Caco-2 (cell line): ENCODE results near the gene C1orf35. TPM values are rescaled to one million over a fixed set of nuclear protein-coding genes. Genes with fewer than 3 reads are reported as not detected.

ENCODE experiments used
- BruUV-seq: library from RNA; stranded (reverse); fragments of 400-500 nt; replicated peaks from 2 replicates; lab custom pipeline; 2021; lab: Mats Ljungman, UMichigan
- CTCF ChIA-PET: fragments of 300-600 bp; sonication (Branson Sonifier 250); formaldehyde crosslinking; loops from one replicate; lab custom pipeline; 2022; ENCODE audit warnings: antibody characterized with exemption; lab: Charles Lee
- POLR2A ChIA-PET: fragments of 300-600 bp; sonication (Branson Sonifier 250); formaldehyde crosslinking; loops from one replicate; lab custom pipeline; 2022; ENCODE audit warnings: antibody characterized with exemption; lab: Charles Lee
- DNase-seq, 2 experiments: peaks; one replicate each; pipeline versions ENCODE4 v3.0.0 to v3.0.0-alpha.2; 2020 to 2022
- H3K27me3 ChIP-seq: replicated peaks from 2 replicates; pipeline ENCODE4 v1.6.0; 2011; ENCODE audit warnings: low read length; ENCODE audit not compliant: control insufficient read depth, insufficient read depth
- H3K36me3 ChIP-seq: 2 replicates; pipeline ENCODE4 v1.5.1; 2011; ENCODE audit warnings: low read length; ENCODE audit not compliant: control insufficient read depth, insufficient read depth
- H3K4me1 ChIP-seq: fragments of 250-450 bp; sonication (Bioruptor Pico); 2 replicates; pipeline ENCODE4 v1.5.1; 2020; ENCODE audit warnings: mild to moderate bottlenecking
- H3K4me3 ChIP-seq: 2 replicates; pipeline ENCODE4 v1.5.1; 2011; ENCODE audit warnings: low read depth, mild to moderate bottlenecking, control low read depth, low read length
- H3K9me3 ChIP-seq: fragments of 250-450 bp; sonication (Bioruptor Pico); 2 replicates; pipeline ENCODE4 v1.5.1; 2020; ENCODE audit warnings: mild to moderate bottlenecking, moderate library complexity
- H3K27ac Mint-ChIP-seq: one replicate; pipeline ENCODE4 v1.8.0; 2022; ENCODE audit warnings: mixed read lengths; ENCODE audit not compliant: unreplicated experiment
- H3K27me3 Mint-ChIP-seq: one replicate; pipeline ENCODE4 v1.8.0; 2022; ENCODE audit warnings: mixed read lengths; ENCODE audit not compliant: insufficient read depth, unreplicated experiment
- H3K36me3 Mint-ChIP-seq: one replicate; pipeline ENCODE4 v1.8.0; 2022; ENCODE audit warnings: mild to moderate bottlenecking, mixed read lengths; ENCODE audit not compliant: insufficient read depth, unreplicated experiment
- H3K4me1 Mint-ChIP-seq: one replicate; pipeline ENCODE4 v1.8.0; 2022; ENCODE audit warnings: low read depth, mixed read lengths; ENCODE audit not compliant: unreplicated experiment
- H3K4me3 Mint-ChIP-seq: one replicate; pipeline ENCODE4 v1.8.0; 2022; ENCODE audit warnings: mild to moderate bottlenecking, moderate library complexity, mixed read lengths; ENCODE audit not compliant: unreplicated experiment
- H3K9me3 Mint-ChIP-seq: one replicate; pipeline ENCODE4 v1.8.0; 2022; ENCODE audit warnings: mixed read lengths; ENCODE audit not compliant: unreplicated experiment
- intact Hi-C: fragments of 100-400 bp; cut with micrococcal nuclease; formaldehyde crosslinking; loops from one replicate; pipeline ENCODE4 v1.10.0; 2022; ENCODE audit not compliant: unreplicated experiment
- total RNA-seq: library from RNA; stranded (reverse); gene quantifications from 2 replicates; pipeline ENCODE4 v1.2.3, GENCODE V29; 2022
- TF ChIP-seq, protein P1 (sequence below), 2 experiments: fragments of 200-600 bp in 1 of 2; IDR thresholded peaks; 1 replicate in 1 of 2; 2 replicates in 1 of 2; pipeline versions ENCODE4 v1.5.1 to v1.8.0; 2011 to 2022; ENCODE audit warnings: antibody characterized with exemption in 1 of 2, control low read depth in 1 of 2, inconsistent platforms in 1 of 2, low read depth in 1 of 2, low read length in 1 of 2, mild to moderate bottlenecking in 1 of 2, moderate library complexity in 1 of 2; ENCODE audit not compliant: insufficient read depth in 1 of 2, severe bottlenecking in 1 of 2, unreplicated experiment in 1 of 2

The C1orf35 gene
- total RNA-seq, 1 experiment from 2014 or later = 34.5 TPM

DNA sequence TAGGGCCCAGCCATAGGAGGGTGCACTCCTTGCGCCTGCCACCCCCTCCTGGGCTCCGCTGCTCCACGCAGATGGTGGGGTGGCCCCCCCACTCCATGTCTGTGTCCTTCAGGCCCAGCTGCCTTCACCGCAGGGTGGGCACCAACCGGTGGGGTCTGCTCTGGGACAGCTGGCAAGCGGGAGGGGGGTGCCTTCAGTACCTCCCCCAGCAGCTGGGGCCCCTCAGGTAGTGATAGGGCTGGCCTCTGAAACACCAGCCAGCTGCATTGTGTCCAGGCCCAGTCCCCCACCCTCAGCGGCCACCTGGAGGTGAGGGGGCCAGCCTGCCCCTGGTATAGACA is 47.0 kb upstream of the C1orf35 start:
- H3K36me3 ChIP-seq = peaks cover 2% of the 10 kb centered on the region

DNA sequence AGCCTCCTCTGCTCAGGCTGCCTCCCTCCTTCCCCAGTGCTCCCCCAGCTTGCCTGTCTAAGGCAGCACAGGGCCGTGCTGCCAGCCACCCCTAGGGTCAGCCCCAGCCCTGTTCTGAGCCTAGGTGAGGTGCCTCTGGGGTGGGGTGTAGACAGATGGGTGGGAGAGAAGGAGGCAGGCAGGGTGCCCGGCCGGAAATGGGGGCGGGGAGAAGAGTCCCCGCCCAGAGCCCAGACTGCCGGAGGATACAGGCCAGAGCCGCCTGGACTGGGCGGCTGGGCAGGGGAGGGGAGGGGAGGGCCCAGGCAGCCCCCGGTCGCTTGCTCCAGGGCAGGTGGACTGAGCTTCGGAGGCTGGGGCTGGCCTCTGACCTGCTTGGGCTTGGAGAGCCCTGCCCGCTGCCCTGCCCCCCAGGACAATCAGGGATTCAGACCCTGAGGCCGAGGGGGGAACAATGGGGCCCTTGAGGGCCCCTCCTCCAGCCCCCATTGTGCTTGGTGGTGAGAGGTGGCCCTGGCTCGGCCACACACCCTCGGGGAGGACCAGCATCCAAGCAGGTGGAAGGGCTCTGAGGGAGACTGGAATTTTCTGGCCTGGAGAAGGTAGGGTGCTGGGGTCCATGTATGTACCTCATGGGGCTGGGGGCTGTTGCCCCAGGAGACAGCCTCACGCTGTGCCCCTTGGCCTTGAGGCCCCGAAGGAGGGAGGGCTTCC is 46.4 kb upstream of the C1orf35 start, which contains the start of gene GJC2:
GJC2 (plus strand) TSS at position 525 of the 714 bp plus-strand sequence. CDS start 7,829 bp downstream, outside the sequence.
- ChIA-PET CTCF (interaction anchor here (0.7 kb wide), 1 partner anchor 150 kb away, joined by 5 read pairs; no protein-coding TSS in a partner anchor), POLR2A (interaction anchor here (0.5 kb wide), 1 partner anchor 16 kb away, joined by 8 read pairs; the partner anchor contains the start of gene IBA57)
- no TSS peak for BruUV-seq
- DNase-seq = peak in 1 of 2 experiments; percentile 44
- Histone ChIP-seq H3K27me3 (no peaks in the 10 kb centered on the region), H3K36me3 (peaks cover 2% of the 10 kb centered on the region), H3K9me3 (no peaks in the 10 kb centered on the region), H3K4me3 (no peak within 1 kb of the TSS), H3K4me1 (peaks cover 6% of the 10 kb centered on the region; the same call in 1 of the 2 replicates)
- no peak within 1 kb of the TSS for H3K4me3 Mint-ChIP-seq
- TF ChIP-seq, protein P1, sequence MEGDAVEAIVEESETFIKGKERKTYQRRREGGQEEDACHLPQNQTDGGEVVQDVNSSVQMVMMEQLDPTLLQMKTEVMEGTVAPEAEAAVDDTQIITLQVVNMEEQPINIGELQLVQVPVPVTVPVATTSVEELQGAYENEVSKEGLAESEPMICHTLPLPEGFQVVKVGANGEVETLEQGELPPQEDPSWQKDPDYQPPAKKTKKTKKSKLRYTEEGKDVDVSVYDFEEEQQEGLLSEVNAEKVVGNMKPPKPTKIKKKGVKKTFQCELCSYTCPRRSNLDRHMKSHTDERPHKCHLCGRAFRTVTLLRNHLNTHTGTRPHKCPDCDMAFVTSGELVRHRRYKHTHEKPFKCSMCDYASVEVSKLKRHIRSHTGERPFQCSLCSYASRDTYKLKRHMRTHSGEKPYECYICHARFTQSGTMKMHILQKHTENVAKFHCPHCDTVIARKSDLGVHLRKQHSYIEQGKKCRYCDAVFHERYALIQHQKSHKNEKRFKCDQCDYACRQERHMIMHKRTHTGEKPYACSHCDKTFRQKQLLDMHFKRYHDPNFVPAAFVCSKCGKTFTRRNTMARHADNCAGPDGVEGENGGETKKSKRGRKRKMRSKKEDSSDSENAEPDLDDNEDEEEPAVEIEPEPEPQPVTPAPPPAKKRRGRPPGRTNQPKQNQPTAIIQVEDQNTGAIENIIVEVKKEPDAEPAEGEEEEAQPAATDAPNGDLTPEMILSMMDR (IDR thresholded peaks at IDR 0.05; ENCODE audit: insufficient read depth in 1 of 2, low read depth in 1 of 2, low read length in 1 of 2, severe bottlenecking in 1 of 2, unreplicated experiment in 1 of 2) = no peak
- H3K27ac Mint-ChIP-seq = no peak within 1 kb of the TSS
- H3K4me1 Mint-ChIP-seq = no peaks in the 10 kb centered on the region
- intact Hi-C loops = no loop called here
- no peaks in the 10 kb centered on the region for H3K27me3 Mint-ChIP-seq
- no peaks in the 10 kb centered on the region for H3K9me3 Mint-ChIP-seq
- peaks cover 7% of the 10 kb centered on the region for H3K36me3 Mint-ChIP-seq

More for the DNA sequence above, 47.0 kb upstream of the C1orf35 start:
- Mint-ChIP-seq H3K36me3 (peaks cover 7% of the 10 kb centered on the region), H3K4me3 (no peak overlapping the region), H3K27me3 (no peaks in the 10 kb centered on the region), H3K27ac (no peak overlapping the region), H3K9me3 (no peaks in the 10 kb centered on the region), H3K4me1 (no peaks in the 10 kb centered on the region)
- TF ChIP-seq, protein P1 (IDR thresholded peaks at IDR 0.05; ENCODE audit: insufficient read depth in 1 of 2, low read depth in 1 of 2, low read length in 1 of 2, severe bottlenecking in 1 of 2, unreplicated experiment in 1 of 2) = no peak
- ChIA-PET POLR2A (no interaction called here), CTCF (interaction anchor here (0.7 kb wide), 1 partner anchor 150 kb away, joined by 5 read pairs; no protein-coding TSS in a partner anchor)
- no TSS peak for BruUV-seq
- H3K27me3 ChIP-seq = no peaks in the 10 kb centered on the region
- no peak overlapping the region for H3K4me3 ChIP-seq
- intact Hi-C loops = no loop called here
- DNase-seq = peak in 1 of 2 experiments; percentile 34
- no peaks in the 10 kb centered on the region for H3K9me3 ChIP-seq
- H3K4me1 ChIP-seq = peaks cover 6% of the 10 kb centered on the region; the same call in 1 of the 2 replicates

DNA sequence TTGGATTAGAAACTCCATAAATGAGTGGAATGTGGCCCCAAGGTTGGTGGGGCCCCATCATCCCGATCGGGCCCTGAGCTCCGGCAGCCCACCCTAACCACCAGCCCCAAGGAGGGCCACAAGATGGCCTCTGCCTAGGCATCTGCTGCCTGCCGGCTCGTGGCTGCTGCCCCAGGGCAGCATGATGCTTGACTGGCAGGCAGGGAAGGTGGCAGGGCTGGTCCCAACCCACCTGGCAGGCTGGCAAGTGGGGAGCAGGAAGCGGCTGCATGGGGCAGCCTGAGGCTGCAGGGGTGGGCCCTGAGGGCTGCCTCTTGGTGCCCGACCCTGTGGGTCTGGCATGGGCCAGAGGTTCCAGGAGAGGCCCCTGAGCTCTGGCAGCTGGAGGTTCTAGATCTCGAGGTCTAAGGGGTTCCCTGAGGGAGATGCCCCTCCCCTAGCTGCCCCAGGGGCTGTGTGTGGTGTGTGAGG is 45.8 kb upstream of the C1orf35 start:
- H3K4me1 Mint-ChIP-seq = no peaks in the 10 kb centered on the region
- H3K27ac Mint-ChIP-seq = no peak overlapping the region
- TF ChIP-seq, protein P1 (IDR thresholded peaks at IDR 0.05; ENCODE audit: insufficient read depth in 1 of 2, low read depth in 1 of 2, low read length in 1 of 2, severe bottlenecking in 1 of 2, unreplicated experiment in 1 of 2) = no peak
- no peaks in the 10 kb centered on the region for H3K27me3 Mint-ChIP-seq
- Histone ChIP-seq H3K27me3 (no peaks in the 10 kb centered on the region), H3K9me3 (no peaks in the 10 kb centered on the region), H3K36me3 (peaks cover 2% of the 10 kb centered on the region), H3K4me3 (no peak overlapping the region), H3K4me1 (peaks cover 6% of the 10 kb centered on the region; the same call in 1 of the 2 replicates)
- no peaks in the 10 kb centered on the region for H3K9me3 Mint-ChIP-seq
- intact Hi-C loops = no loop called here
- H3K36me3 Mint-ChIP-seq = peaks cover 7% of the 10 kb centered on the region
- ChIA-PET POLR2A (interaction anchor here (0.5 kb wide), 1 partner anchor 17 kb away, joined by 8 read pairs; the partner anchor contains the start of gene IBA57), CTCF (no interaction called here)
- H3K4me3 Mint-ChIP-seq = no peak overlapping the region
- DNase-seq = peak in 1 of 2 experiments; percentile 30
- no TSS peak for BruUV-seq
